H1 (cell line): Measurements from ENCODE around the gene DLG1.

Experiments used
- BRCA1 ChIP-seq: IDR thresholded peaks from 2 replicates; pipeline ENCODE4 v1.6.1; 2012; ENCODE audit warnings: low read depth, low read length, improper control_type of control experiment
- GTF2F1 ChIP-seq: IDR thresholded peaks from 2 replicates; pipeline ENCODE4 v1.6.1; 2012; ENCODE audit warnings: low read depth, low read length, improper control_type of control experiment, borderline replicate concordance
- SP1 ChIP-seq: IDR thresholded peaks from 2 replicates; pipeline ENCODE4 v1.6.1; 2011; ENCODE audit warnings: low read depth, low read length

- TF ChIP-seq GTF2F1 (no peak), SP1 (no peak), BRCA1 (no peak)
These were observed 37.3 kb downstream of the DLG1 start for GRCh38 chr3:197261164-197261509.
